DND-41 (cell line): ENCODE measurements around the gene CNTNAP5.

Experiments
- EZH2 ChIP-seq: IDR thresholded peaks from 3 replicates; pipeline ENCODE4 v1.6.1; 2012; ENCODE audit warnings: borderline replicate concordance, low read depth, mild to moderate bottlenecking, moderate library complexity, low read length, inconsistent platforms; ENCODE audit not compliant: severe bottlenecking
- TF ChIP-seq, protein P1 (sequence below): IDR thresholded peaks from 2 replicates; pipeline ENCODE4 v1.5.1; 2012; ENCODE audit warnings: borderline replicate concordance, low read length, moderate library complexity, mild to moderate bottlenecking; ENCODE audit not compliant: poor library complexity, severe bottlenecking; ENCODE audit errors: extremely low read depth

- TF ChIP-seq, protein P1, sequence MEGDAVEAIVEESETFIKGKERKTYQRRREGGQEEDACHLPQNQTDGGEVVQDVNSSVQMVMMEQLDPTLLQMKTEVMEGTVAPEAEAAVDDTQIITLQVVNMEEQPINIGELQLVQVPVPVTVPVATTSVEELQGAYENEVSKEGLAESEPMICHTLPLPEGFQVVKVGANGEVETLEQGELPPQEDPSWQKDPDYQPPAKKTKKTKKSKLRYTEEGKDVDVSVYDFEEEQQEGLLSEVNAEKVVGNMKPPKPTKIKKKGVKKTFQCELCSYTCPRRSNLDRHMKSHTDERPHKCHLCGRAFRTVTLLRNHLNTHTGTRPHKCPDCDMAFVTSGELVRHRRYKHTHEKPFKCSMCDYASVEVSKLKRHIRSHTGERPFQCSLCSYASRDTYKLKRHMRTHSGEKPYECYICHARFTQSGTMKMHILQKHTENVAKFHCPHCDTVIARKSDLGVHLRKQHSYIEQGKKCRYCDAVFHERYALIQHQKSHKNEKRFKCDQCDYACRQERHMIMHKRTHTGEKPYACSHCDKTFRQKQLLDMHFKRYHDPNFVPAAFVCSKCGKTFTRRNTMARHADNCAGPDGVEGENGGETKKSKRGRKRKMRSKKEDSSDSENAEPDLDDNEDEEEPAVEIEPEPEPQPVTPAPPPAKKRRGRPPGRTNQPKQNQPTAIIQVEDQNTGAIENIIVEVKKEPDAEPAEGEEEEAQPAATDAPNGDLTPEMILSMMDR, result no peak
- TF ChIP-seq EZH2, result no peak
These were observed 896.1 kb downstream of the CNTNAP5 start for GRCh38 chr2:124921191-124921590.
